ENCODE measurements around the gene USH2A. TPM values are rescaled to one million over a fixed set of nuclear protein-coding genes. Genes with fewer than 3 reads are reported as not detected.

The USH2A gene, protein sequence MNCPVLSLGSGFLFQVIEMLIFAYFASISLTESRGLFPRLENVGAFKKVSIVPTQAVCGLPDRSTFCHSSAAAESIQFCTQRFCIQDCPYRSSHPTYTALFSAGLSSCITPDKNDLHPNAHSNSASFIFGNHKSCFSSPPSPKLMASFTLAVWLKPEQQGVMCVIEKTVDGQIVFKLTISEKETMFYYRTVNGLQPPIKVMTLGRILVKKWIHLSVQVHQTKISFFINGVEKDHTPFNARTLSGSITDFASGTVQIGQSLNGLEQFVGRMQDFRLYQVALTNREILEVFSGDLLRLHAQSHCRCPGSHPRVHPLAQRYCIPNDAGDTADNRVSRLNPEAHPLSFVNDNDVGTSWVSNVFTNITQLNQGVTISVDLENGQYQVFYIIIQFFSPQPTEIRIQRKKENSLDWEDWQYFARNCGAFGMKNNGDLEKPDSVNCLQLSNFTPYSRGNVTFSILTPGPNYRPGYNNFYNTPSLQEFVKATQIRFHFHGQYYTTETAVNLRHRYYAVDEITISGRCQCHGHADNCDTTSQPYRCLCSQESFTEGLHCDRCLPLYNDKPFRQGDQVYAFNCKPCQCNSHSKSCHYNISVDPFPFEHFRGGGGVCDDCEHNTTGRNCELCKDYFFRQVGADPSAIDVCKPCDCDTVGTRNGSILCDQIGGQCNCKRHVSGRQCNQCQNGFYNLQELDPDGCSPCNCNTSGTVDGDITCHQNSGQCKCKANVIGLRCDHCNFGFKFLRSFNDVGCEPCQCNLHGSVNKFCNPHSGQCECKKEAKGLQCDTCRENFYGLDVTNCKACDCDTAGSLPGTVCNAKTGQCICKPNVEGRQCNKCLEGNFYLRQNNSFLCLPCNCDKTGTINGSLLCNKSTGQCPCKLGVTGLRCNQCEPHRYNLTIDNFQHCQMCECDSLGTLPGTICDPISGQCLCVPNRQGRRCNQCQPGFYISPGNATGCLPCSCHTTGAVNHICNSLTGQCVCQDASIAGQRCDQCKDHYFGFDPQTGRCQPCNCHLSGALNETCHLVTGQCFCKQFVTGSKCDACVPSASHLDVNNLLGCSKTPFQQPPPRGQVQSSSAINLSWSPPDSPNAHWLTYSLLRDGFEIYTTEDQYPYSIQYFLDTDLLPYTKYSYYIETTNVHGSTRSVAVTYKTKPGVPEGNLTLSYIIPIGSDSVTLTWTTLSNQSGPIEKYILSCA (N-terminal part only)
- total RNA-seq (2014; rRNA removed; shearing (Covaris generic)), result 0.37 and 0.80 TPM in 2 replicates

GRCh38 chr1:216422821-216423520, at the start of gene USH2A:
USH2A (minus strand) TSS chr1:216423448; CDS start chr1:216422336, 1,112 bp downstream.
- H3K27me3 ChIP-seq (ENCODE audit: control insufficient read depth, insufficient read depth, low read length), result no peaks in the 10 kb centered on the region
- DNase-seq, result no peak

DNA sequence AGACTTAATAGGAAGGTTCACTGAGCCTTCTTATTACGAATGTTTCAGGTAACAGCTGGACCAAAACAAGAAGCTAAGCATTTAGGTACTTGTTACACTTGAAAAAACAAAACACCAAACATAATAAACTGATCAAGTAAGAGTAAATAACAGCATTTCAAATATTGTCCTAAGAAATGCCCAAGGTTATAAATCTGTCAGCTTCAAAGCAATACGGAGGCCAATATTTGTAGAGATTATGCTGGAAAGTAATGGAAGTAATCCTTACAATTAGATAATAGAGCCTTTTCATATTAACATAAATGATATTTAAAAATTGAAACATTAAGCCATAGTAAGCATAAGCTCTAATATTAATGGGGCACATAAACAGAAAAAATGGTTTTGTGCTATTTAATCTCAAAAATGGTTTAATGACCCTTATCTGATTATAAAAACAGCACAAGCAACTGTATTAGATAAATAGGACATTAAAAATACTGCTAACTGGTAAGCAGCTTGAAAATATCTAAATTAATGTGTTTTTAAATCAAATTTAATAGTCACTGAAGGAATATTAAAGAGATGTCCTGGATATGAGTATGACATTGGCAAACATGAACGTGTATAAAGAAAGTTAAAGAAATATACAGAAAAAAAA, 43.0 kb upstream of the USH2A start:
- no peaks in the 10 kb centered on the region for H3K27me3 ChIP-seq (ENCODE audit: control insufficient read depth, insufficient read depth, low read length)

More at GRCh38 chr1:216422821-216423520, at the start of gene USH2A:
- Histone ChIP-seq H3K4me3 (ENCODE audit: insufficient read depth, low read depth, low read length) (no peak within 1 kb of the TSS), H3K36me3 (replicated peaks; ENCODE audit: control insufficient read depth, insufficient read depth, low read length) (no peaks in the 10 kb centered on the region)

GRCh38 chr1:216464489-216464888, 41.2 kb upstream of the USH2A start:
- H3K27me3 ChIP-seq (ENCODE audit: control insufficient read depth, insufficient read depth, low read length), result no peaks in the 10 kb centered on the region
- no peaks in the 10 kb centered on the region for H3K36me3 ChIP-seq (replicated peaks; ENCODE audit: control insufficient read depth, insufficient read depth, low read length)
- no peak for DNase-seq
- H3K4me3 ChIP-seq (ENCODE audit: insufficient read depth, low read depth, low read length), result no peak overlapping the region

More for the DNA sequence above, 43.0 kb upstream of the USH2A start:
- Histone ChIP-seq H3K4me3 (ENCODE audit: insufficient read depth, low read depth, low read length) (no peak overlapping the region), H3K36me3 (replicated peaks; ENCODE audit: control insufficient read depth, insufficient read depth, low read length) (no peaks in the 10 kb centered on the region)
- DNase-seq, result no peak

- Histone ChIP-seq H3K4me3 (ENCODE audit: insufficient read depth, low read depth, low read length) (no peak overlapping the region), H3K36me3 (replicated peaks; ENCODE audit: control insufficient read depth, insufficient read depth, low read length) (no peaks in the 10 kb centered on the region), H3K27me3 (ENCODE audit: control insufficient read depth, insufficient read depth, low read length) (no peaks in the 10 kb centered on the region)
- DNase-seq, result no peak
These were observed 39.0 kb upstream of the USH2A start for GRCh38 chr1:216462066-216462775.

GRCh38 chr1:216461466-216461865, 38.2 kb upstream of the USH2A start:
- no peaks in the 10 kb centered on the region for H3K27me3 ChIP-seq (ENCODE audit: control insufficient read depth, insufficient read depth, low read length)
- peak; percentile 13 for DNase-seq
- no peaks in the 10 kb centered on the region for H3K36me3 ChIP-seq (replicated peaks; ENCODE audit: control insufficient read depth, insufficient read depth, low read length)
- no peak overlapping the region for H3K4me3 ChIP-seq (ENCODE audit: insufficient read depth, low read depth, low read length)

GRCh38 chr1:216459651-216460207, 36.5 kb upstream of the USH2A start:
- Histone ChIP-seq H3K4me3 (ENCODE audit: insufficient read depth, low read depth, low read length) (no peak overlapping the region), H3K27me3 (ENCODE audit: control insufficient read depth, insufficient read depth, low read length) (no peaks in the 10 kb centered on the region), H3K36me3 (replicated peaks; ENCODE audit: control insufficient read depth, insufficient read depth, low read length) (no peaks in the 10 kb centered on the region)
- no peak for DNase-seq

- Histone ChIP-seq H3K36me3 (replicated peaks; ENCODE audit: control insufficient read depth, insufficient read depth, low read length) (no peaks in the 10 kb centered on the region), H3K27me3 (ENCODE audit: control insufficient read depth, insufficient read depth, low read length) (no peaks in the 10 kb centered on the region), H3K4me3 (ENCODE audit: insufficient read depth, low read depth, low read length) (no peak overlapping the region)
- no peak for DNase-seq
These were observed 35.6 kb upstream of the USH2A start for GRCh38 chr1:216458812-216459211.

DNA sequence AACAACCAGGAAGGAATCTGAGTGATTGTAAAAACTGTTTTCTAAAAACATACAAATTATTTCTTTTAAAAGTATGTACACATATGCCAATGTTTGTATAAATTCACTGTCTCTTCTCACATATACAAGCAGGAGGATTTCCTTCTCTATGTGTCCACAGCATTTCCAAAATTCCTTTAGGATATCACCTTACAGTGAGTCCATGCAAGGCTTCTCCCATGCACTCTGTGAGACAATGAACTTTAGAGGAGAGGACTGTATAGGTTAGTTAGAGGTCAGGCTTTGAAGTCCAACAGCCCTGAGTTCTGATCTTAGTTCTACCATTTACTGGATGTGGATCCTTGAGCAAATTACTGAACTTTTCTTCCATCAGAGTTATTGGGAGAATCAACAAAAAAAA, 34.1 kb upstream of the USH2A start:
- H3K27me3 ChIP-seq (ENCODE audit: control insufficient read depth, insufficient read depth, low read length), result no peaks in the 10 kb centered on the region
- H3K4me3 ChIP-seq (ENCODE audit: insufficient read depth, low read depth, low read length), result no peak overlapping the region
- DNase-seq, result peak; percentile 9
- H3K36me3 ChIP-seq (replicated peaks; ENCODE audit: control insufficient read depth, insufficient read depth, low read length), result no peaks in the 10 kb centered on the region

- no peak overlapping the region for H3K4me3 ChIP-seq (ENCODE audit: insufficient read depth, low read depth, low read length)
- no peaks in the 10 kb centered on the region for H3K36me3 ChIP-seq (replicated peaks; ENCODE audit: control insufficient read depth, insufficient read depth, low read length)
- H3K27me3 ChIP-seq (ENCODE audit: control insufficient read depth, insufficient read depth, low read length), result no peaks in the 10 kb centered on the region
- peak; percentile 40 for DNase-seq
These were observed 33.4 kb upstream of the USH2A start for GRCh38 chr1:216456682-216457081.

DNA sequence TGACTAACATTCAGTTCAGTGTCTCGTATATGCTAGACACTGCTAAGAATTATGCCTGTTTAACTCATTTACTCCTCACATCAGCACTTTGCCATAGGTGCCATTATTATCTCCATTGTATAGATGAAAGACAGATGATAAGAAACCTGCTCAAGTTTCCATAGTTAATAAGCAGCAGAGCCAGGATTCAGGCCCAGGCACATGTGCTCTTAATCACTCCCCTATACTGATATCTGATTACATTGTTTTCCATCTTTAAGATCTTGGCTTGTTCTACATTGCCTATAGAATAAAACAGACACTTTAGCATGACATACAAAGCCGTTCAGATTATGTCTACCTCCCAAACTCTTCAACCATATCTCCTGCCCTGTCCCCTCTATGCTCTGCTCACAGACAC, 30.5 kb upstream of the USH2A start:
- no peak for DNase-seq
- H3K4me3 ChIP-seq (ENCODE audit: insufficient read depth, low read depth, low read length), result no peak overlapping the region

GRCh38 chr1:216450227-216450626, 27.0 kb upstream of the USH2A start:
- Histone ChIP-seq H3K27me3 (ENCODE audit: control insufficient read depth, insufficient read depth, low read length) (no peaks in the 10 kb centered on the region), H3K4me3 (ENCODE audit: insufficient read depth, low read depth, low read length) (no peak overlapping the region), H3K36me3 (replicated peaks; ENCODE audit: control insufficient read depth, insufficient read depth, low read length) (no peaks in the 10 kb centered on the region)
- DNase-seq, result no peak

More for the DNA sequence above, 30.5 kb upstream of the USH2A start:
- H3K36me3 ChIP-seq (replicated peaks; ENCODE audit: control insufficient read depth, insufficient read depth, low read length), result no peaks in the 10 kb centered on the region
- H3K27me3 ChIP-seq (ENCODE audit: control insufficient read depth, insufficient read depth, low read length), result no peaks in the 10 kb centered on the region

DNA sequence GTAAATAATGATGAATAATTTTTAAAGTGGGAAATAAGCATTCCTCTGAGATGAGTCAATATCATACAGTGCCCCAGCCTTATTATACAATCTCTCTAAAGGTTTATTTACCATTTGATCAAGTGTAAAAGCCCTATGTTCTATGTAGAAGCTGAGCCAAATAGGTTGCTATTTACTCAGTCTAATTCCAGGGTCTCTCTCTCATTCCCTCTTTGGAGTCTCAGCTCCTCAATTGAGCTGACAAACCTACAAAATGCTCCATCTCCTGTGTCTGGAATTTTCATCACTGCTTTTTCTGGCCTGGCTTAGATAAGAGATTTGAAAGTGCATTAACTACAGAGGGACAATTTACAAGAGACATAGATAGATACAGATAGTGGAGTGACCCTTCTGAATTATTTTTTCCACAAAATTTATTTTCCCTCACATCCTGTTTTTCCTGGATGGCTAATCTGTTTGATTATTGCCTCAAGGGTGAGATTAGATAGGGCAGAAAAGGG, 24.8 kb upstream of the USH2A start:
- Histone ChIP-seq H3K4me3 (ENCODE audit: insufficient read depth, low read depth, low read length) (no peak overlapping the region), H3K36me3 (replicated peaks; ENCODE audit: control insufficient read depth, insufficient read depth, low read length) (no peaks in the 10 kb centered on the region), H3K27me3 (ENCODE audit: control insufficient read depth, insufficient read depth, low read length) (no peaks in the 10 kb centered on the region)
- no peak for DNase-seq

DNA sequence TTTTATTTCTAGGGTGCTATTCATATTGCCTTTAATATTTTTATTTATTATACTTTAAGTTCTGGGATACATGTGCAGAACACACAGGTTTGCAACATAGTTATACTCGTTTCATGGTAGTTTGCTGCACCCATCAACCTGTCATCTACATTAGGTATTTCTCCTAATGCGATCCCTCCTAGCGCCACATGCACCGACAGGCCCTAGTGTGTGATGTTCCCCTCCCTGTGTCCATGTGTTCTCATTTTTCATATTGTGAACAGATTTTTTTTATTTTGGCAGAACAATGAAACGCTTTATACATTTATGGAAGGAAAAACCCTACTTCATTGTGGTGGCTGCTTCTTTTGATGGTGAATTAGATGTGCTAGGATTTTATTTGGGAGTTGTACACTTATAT, 14.4 kb upstream of the USH2A start:
- no peak for DNase-seq
- H3K4me3 ChIP-seq (ENCODE audit: insufficient read depth, low read depth, low read length), result no peak overlapping the region
- H3K36me3 ChIP-seq (replicated peaks; ENCODE audit: control insufficient read depth, insufficient read depth, low read length), result no peaks in the 10 kb centered on the region
- no peaks in the 10 kb centered on the region for H3K27me3 ChIP-seq (ENCODE audit: control insufficient read depth, insufficient read depth, low read length)
